GM18858 (cell line): ENCODE measurements around the gene HIPK2.

Experiments
- ATAC-seq: cut with Tn5 transposase; IDR thresholded peaks from one replicate; pipeline ENCODE4 v1.9.1; 2021; ENCODE audit not compliant: unreplicated experiment

HIPK2 gene

DNA sequence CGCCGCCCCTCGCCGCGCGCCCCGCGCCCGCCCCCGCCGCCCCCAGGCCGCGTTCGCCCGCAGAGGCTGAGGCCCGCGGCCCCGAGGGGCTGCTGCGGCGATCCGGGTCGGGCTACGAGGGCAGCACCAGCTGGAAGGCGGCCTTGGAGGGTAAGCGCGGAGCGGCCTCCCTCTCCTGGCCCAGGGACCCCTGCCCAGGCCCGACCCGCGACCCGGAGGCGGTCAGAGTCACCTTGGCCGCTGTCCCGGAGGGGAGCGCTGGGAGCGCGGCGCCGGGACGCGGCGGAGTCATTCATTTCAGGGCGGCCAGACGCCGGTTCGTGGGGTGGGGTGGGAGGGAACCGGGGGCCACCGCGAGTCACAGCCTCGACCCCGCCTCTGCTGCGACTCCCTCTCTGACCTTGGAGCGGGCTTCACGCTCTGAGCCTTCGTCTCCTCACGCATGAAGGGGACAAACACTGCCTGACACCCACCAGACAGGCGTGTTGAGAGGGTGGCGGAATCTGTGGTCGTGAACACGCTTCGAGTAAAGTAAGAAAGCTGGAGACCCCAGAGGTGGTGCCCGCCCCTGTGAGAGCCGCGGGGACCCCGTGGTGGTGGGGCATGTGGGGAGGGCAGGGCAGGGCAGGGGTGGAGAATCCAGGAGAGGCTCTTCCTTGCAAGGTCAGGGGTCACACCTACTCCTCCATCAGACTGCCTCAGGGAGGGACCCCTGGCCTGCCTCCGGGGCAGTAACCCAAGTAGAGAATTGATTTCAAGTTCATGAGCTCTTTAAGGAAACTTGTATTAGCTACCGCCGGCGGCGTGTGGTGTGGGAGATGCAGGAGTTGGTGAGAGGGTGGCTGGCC, 253.6 kb downstream of the HIPK2 start:
- ATAC-seq = no peak

DNA sequence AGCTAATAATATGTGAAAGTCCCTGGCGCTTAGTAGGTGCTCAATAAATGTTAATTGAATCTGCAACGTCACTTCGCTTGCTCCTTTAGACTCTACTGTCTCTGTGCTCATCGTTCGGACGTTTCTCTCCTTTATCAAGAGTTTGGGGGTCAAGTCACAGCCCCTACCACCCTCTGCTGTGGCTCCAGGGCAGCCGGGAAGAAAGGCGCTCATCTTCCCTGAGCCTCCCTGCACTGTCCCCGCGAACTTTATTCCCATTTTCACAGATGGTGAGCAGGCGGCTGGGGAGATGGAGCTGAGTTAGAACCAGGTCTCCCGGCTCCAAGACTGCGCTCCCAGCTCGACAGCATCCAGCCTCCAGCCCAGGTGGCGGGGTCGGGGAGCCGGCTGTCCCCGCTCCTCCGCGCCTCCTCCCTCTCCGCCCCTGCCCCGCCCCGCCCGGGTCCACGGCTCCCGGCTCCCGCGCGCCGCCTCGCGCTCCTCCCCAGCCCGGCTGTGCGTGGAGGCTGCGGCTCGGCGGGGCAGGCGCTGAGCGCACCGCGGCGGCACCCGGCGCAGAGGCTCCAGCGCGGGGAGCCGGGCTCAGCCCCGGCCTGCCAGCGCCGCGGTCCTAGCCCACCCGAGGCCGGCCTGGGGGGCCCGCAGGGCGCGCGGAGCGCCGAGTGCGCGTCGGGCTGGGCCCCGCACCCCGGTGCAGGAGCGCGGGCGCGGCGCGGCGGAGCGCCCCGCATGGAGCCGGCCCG, 254.4 kb downstream of the HIPK2 start, which contains the start of gene CLEC2L:
CLEC2L (plus strand) TSS at position 487 of the 743 bp plus-strand sequence; CDS start at position 730, 243 bp downstream.
- ATAC-seq = no peak

DNA sequence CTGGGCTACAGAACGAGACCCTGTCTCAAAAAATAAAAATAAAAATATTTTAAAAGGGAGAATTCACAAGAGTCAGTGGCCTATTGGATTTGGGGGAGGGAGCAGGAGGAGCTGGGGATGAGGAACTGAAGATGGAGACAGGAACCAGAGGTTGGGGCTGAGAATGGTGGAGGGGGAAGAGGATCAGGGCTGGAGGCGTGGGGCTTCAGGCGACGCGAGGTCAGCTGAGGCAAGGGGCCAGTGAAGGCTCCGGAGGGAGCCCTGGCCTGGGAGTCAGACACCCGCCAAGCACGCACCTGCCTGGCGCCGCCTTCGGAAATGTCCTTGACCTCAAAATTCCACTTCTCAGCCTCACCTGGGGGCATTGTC, 255.0 kb downstream of the HIPK2 start:
- ATAC-seq = no peak

DNA sequence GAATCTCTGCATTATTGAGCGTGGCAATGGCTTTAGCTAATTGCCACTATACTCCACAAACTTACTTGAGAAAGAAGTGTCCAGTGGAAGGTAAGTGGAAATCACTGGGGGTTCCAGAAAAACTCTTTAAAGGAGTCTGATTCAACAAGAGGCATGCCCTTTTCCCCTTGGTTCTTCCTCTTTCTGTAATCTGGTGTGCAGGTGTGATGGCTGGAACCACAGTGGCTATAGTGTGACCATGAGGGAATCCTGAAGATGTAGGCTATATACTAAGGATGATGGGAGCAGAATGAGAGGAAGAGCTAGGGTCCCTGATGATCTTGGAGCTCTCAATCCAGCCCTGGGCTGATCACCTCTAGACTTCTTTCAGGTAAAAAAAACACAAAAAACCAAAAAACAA, 256.4 kb downstream of the HIPK2 start:
- ATAC-seq = no peak

DNA sequence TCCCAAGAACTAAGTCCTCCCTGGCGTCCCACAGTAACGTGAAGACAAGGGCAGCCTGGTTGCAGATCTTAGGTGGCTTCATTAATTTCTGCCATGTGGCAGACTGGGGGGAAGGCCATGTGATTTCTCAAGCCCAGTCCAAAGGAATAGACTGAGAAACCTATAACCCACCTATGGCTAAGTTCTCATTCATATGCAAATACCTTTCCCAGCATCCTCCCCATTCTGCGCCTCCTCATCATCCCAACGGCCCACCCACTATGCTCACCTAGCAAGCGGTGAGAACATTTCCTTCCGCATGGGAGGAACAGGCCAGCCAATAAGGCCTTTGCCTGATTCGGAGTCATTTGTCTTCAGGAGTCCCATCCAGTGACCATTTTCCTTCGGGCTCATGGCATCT, 262.5 kb downstream of the HIPK2 start:
- no peak for ATAC-seq
